H1 (cell line): ENCODE measurements around the gene IFNL2. TPM values are rescaled to one million over a fixed set of nuclear protein-coding genes. Genes with fewer than 3 reads are reported as not detected.

Experiments
- CTCF ChIA-PET: fragments of 300-600 bp; sonication (Branson Sonifier 250); formaldehyde crosslinking; loops from one replicate; lab custom pipeline; 2021; ENCODE audit not compliant: partially characterized antibody; lab: Charles Lee
- POLR2A ChIA-PET: fragments of 300-600 bp; sonication (Branson Sonifier 250); formaldehyde crosslinking; loops from one replicate; lab custom pipeline; 2021; ENCODE audit warnings: inconsistent platforms; ENCODE audit not compliant: partially characterized antibody; lab: Charles Lee
- DNase-seq, 2 experiments: peaks; one replicate each; pipeline versions ENCODE4 v3.0.0 to v3.0.0-alpha.2; 2010 to 2022; ENCODE audit warnings: low spot score in 2 of 2, low read depth in 1 of 2, mixed read lengths in 1 of 2
- FAIRE-seq: peaks from 2 replicates; lab custom pipeline; 2011; peaks lifted over from hg19 to GRCh38; lab: Jason Lieb, UNC
- H2AFZ ChIP-seq: 2 replicates; pipeline ENCODE4 v1.8.1; 2012; ENCODE audit warnings: low read length, inconsistent platforms
- H2AK5ac ChIP-seq: 2 replicates; pipeline ENCODE4 v1.6.1; 2013; ENCODE audit warnings: low read depth, low read length
- H2BK120ac ChIP-seq: replicated peaks from 2 replicates; pipeline ENCODE3; 2013; ENCODE audit warnings: low read depth, low read length, inconsistent platforms
- H2BK12ac ChIP-seq: 2 replicates; pipeline ENCODE4 v1.6.1; 2013; ENCODE audit warnings: low read depth, low read length
- H2BK15ac ChIP-seq: 2 replicates; pipeline ENCODE4 v1.6.1; 2013; ENCODE audit warnings: low read length
- H2BK20ac ChIP-seq: 2 replicates; pipeline ENCODE4 v1.6.1; 2013; ENCODE audit warnings: low read length
- H2BK5ac ChIP-seq: 2 replicates; pipeline ENCODE4 v1.6.1; 2013; ENCODE audit warnings: low read depth, low read length
- H3K14ac ChIP-seq: 2 replicates; pipeline ENCODE4 v1.6.1; 2013; ENCODE audit warnings: inconsistent platforms; ENCODE audit not compliant: insufficient read length
- H3K18ac ChIP-seq: 2 replicates; pipeline ENCODE4 v1.6.1; 2013; ENCODE audit warnings: low read length; ENCODE audit errors: extremely low read depth
- H3K23ac ChIP-seq: 2 replicates; pipeline ENCODE4 v1.6.1; 2013; ENCODE audit warnings: inconsistent platforms; ENCODE audit not compliant: insufficient read length
- H3K23me2 ChIP-seq: 2 replicates; pipeline ENCODE4 v1.6.1; 2013; ENCODE audit warnings: low read depth, low read length
- H3K27ac ChIP-seq: 2 replicates; pipeline ENCODE4 v1.6.1; 2011; ENCODE audit warnings: low read depth, low read length, inconsistent platforms
- H3K27me3 ChIP-seq, 4 experiments: replicated peaks in 1 of 4; 1 replicate in 1 of 4; 2 replicates in 3 of 4; pipeline versions ENCODE4 v1.6.1 to v1.8.1; 2011 to 2013; ENCODE audit warnings: low read length in 3 of 4, mild to moderate bottlenecking in 3 of 4, inconsistent platforms in 2 of 4, mixed read lengths in 2 of 4, moderate library complexity in 1 of 4; ENCODE audit not compliant: control insufficient read depth in 3 of 4, insufficient read depth in 3 of 4; ENCODE audit errors: extremely low read depth in 1 of 4
- H3K36me3 ChIP-seq, 4 experiments: 2 replicates each; pipeline versions ENCODE4 v1.6.1 to v1.8.1; 2011 to 2013; ENCODE audit warnings: mild to moderate bottlenecking in 4 of 4, low read length in 3 of 4, moderate library complexity in 2 of 4, control low read depth in 1 of 4, inconsistent platforms in 1 of 4; ENCODE audit not compliant: insufficient read depth in 4 of 4, control insufficient read depth in 2 of 4
- H3K4ac ChIP-seq: replicated peaks from 2 replicates; pipeline ENCODE3; 2013; ENCODE audit warnings: low read length, low read depth, mixed read lengths, inconsistent platforms; ENCODE audit not compliant: insufficient read length
- H3K4me1 ChIP-seq, 4 experiments: replicated peaks in 1 of 4; 1 replicate in 1 of 4; 2 replicates in 3 of 4; pipeline versions ENCODE4 v1.6.1 to v1.8.1; 2011 to 2013; ENCODE audit warnings: low read length in 3 of 4, inconsistent platforms in 2 of 4, mixed read lengths in 1 of 4; ENCODE audit not compliant: insufficient read depth in 4 of 4, control insufficient read depth in 3 of 4
- H3K4me2 ChIP-seq, 2 experiments: 2 replicates each; pipeline versions ENCODE4 v1.6.1 to v1.8.1; 2011 to 2013; ENCODE audit warnings: low read depth in 2 of 2, low read length in 2 of 2, control low read depth in 1 of 2, inconsistent platforms in 1 of 2, mild to moderate bottlenecking in 1 of 2; ENCODE audit not compliant: insufficient read depth in 1 of 2
- H3K4me3 ChIP-seq, 4 experiments: fragments of 200-600, 300-600 bp in 1 of 4; sonication (generic), shearing (Covaris generic), sonication (Bioruptor Twin) in 1 of 4; 2 replicates each; pipeline versions ENCODE4 v1.5.1 to v1.8.1; 2011 to 2016; ENCODE audit warnings: low read length in 4 of 4, low read depth in 3 of 4, control low read depth in 2 of 4, inconsistent platforms in 2 of 4, mild to moderate bottlenecking in 2 of 4, mixed read lengths in 1 of 4, moderate library complexity in 1 of 4; ENCODE audit not compliant: insufficient read depth in 2 of 4; ENCODE audit errors: extremely low read depth in 1 of 4
- H3K56ac ChIP-seq: replicated peaks from 2 replicates; pipeline ENCODE3; 2013; ENCODE audit warnings: low read depth, mild to moderate bottlenecking, mixed read lengths, low read length, inconsistent platforms; ENCODE audit not compliant: insufficient read length
- H3K79me1 ChIP-seq: 2 replicates; pipeline ENCODE4 v1.6.1; 2013; ENCODE audit warnings: low read depth, low read length, control low read depth
- H3K79me2 ChIP-seq, 2 experiments: 2 replicates each; pipeline versions ENCODE4 v1.6.1 to v1.8.1; 2012 to 2013; ENCODE audit warnings: low read length in 2 of 2, mild to moderate bottlenecking in 2 of 2, inconsistent platforms in 1 of 2; ENCODE audit not compliant: insufficient read depth in 2 of 2, control insufficient read depth in 1 of 2
- H3K9ac ChIP-seq, 4 experiments: replicated peaks in 1 of 4; 1 replicate in 1 of 4; 2 replicates in 3 of 4; pipeline versions ENCODE4 v1.6.1 to v1.8.1; 2011 to 2013; ENCODE audit warnings: low read depth in 3 of 4, low read length in 3 of 4, control low read depth in 2 of 4, mild to moderate bottlenecking in 2 of 4, moderate library complexity in 2 of 4, inconsistent platforms in 1 of 4; ENCODE audit errors: extremely low read depth in 1 of 4
- H3K9me3 ChIP-seq, 2 experiments: 2 replicates each; pipeline versions ENCODE4 v1.6.1 to v1.8.1; 2012 to 2013; ENCODE audit warnings: mild to moderate bottlenecking in 2 of 2, moderate library complexity in 2 of 2, control low read depth in 1 of 2, inconsistent platforms in 1 of 2, low read depth in 1 of 2, low read length in 1 of 2, mixed read lengths in 1 of 2; ENCODE audit not compliant: insufficient read depth in 2 of 2
- H4K20me1 ChIP-seq, 2 experiments: replicated peaks in 1 of 2; 2 replicates each; pipeline versions ENCODE3 to v1.8.1; 2011 to 2013; ENCODE audit warnings: inconsistent platforms in 2 of 2, low read length in 2 of 2, mild to moderate bottlenecking in 1 of 2; ENCODE audit not compliant: insufficient read depth in 2 of 2, control insufficient read depth in 1 of 2
- H4K5ac ChIP-seq: 2 replicates; pipeline ENCODE4 v1.6.1; 2013; ENCODE audit warnings: low read length, low read depth, mixed read lengths, inconsistent platforms; ENCODE audit not compliant: insufficient read length
- H4K8ac ChIP-seq: 2 replicates; pipeline ENCODE4 v1.8.0; 2013; ENCODE audit warnings: mild to moderate bottlenecking, moderate library complexity, low read length, inconsistent platforms; ENCODE audit not compliant: insufficient read depth; ENCODE audit errors: extremely low read depth
- H4K91ac ChIP-seq: replicated peaks from 2 replicates; pipeline ENCODE3; 2013; ENCODE audit warnings: low read length, mixed read lengths, inconsistent platforms; ENCODE audit not compliant: insufficient read length
- BACH1 ChIP-seq: IDR thresholded peaks from 2 replicates; pipeline ENCODE4 v1.6.1; 2012; ENCODE audit warnings: low read length, improper control_type of control experiment
- BRCA1 ChIP-seq: IDR thresholded peaks from 2 replicates; pipeline ENCODE4 v1.6.1; 2012; ENCODE audit warnings: low read depth, low read length, improper control_type of control experiment
- CHD2 ChIP-seq: IDR thresholded peaks from 2 replicates; pipeline ENCODE4 v1.6.1; 2012; ENCODE audit warnings: low read length, improper control_type of control experiment
- GABPA ChIP-seq: IDR thresholded peaks from 2 replicates; pipeline ENCODE4 v1.6.1; 2011; ENCODE audit warnings: mild to moderate bottlenecking, low read length, moderate library complexity, borderline replicate concordance; ENCODE audit not compliant: insufficient read depth
- HDAC2 ChIP-seq, 2 experiments: fragments of 300-600 bp in 1 of 2; sonication (generic) in 1 of 2; IDR thresholded peaks; 2 replicates each; pipeline ENCODE4 v1.6.1; 2011 to 2012; ENCODE audit warnings: low read depth in 2 of 2, low read length in 2 of 2, mild to moderate bottlenecking in 2 of 2, moderate library complexity in 2 of 2, borderline replicate concordance in 1 of 2, inconsistent platforms in 1 of 2
- JUN ChIP-seq: IDR thresholded peaks from 2 replicates; pipeline ENCODE4 v1.6.1; 2011; ENCODE audit warnings: low read depth, mild to moderate bottlenecking, improper control_type of control experiment, low read length
- MAFK ChIP-seq: IDR thresholded peaks from 2 replicates; pipeline ENCODE4 v1.6.1; 2012; ENCODE audit warnings: low read depth, mild to moderate bottlenecking, improper control_type of control experiment, low read length
- POU5F1 ChIP-seq: IDR thresholded peaks from 2 replicates; pipeline ENCODE4 v1.6.1; 2011; ENCODE audit warnings: low read depth, mild to moderate bottlenecking, low read length, moderate library complexity
- RNF2 ChIP-seq: fragments of 200-900, 300-1000 bp; sonication (generic); IDR thresholded peaks from 2 replicates; pipeline ENCODE4 v1.7.1; 2016; ENCODE audit warnings: borderline replicate concordance, low read depth, mild to moderate bottlenecking, antibody characterized with exemption, low read length; ENCODE audit not compliant: poor library complexity, severe bottlenecking; ENCODE audit errors: missing control alignments
- RXRA ChIP-seq: IDR thresholded peaks from 2 replicates; pipeline ENCODE4 v1.6.1; 2011; ENCODE audit warnings: low read depth, mild to moderate bottlenecking, low read length, moderate library complexity; ENCODE audit not compliant: insufficient read depth
- SAP30 ChIP-seq: fragments of 300-600 bp; sonication (generic); IDR thresholded peaks from 2 replicates; pipeline ENCODE4 v1.7.1; 2012; ENCODE audit warnings: low read length, moderate library complexity, mild to moderate bottlenecking, inconsistent platforms; ENCODE audit not compliant: insufficient read depth, insufficient replicate concordance
- SP1 ChIP-seq: IDR thresholded peaks from 2 replicates; pipeline ENCODE4 v1.6.1; 2011; ENCODE audit warnings: low read depth, low read length
- WGBS, 2 experiments: shearing (Covaris generic) in 1 of 2; methylation state at CpG; one replicate each; pipeline versions ENCODE4 v1.1.6 to v1.1.7; 2013 to 2015; ENCODE audit warnings: low lambda C conversion rate in 2 of 2, mixed read lengths in 2 of 2, inconsistent platforms in 1 of 2, low coverage in 1 of 2, missing lambda C conversion rate in 1 of 2; ENCODE audit not compliant: insufficient replicate concordance in 2 of 2, insufficient coverage in 1 of 2, insufficient read length in 1 of 2; ENCODE audit errors: extremely low coverage in 1 of 2, missing lambda C conversion rate in 1 of 2; 5-methylcytosine and 5-hydroxymethylcytosine counted together
- polyA plus RNA-seq, 7 experiments: library from polyadenylated mRNA; depleted of rRNA in 3 of 7; stranded (reverse) in 5 of 7; unstranded in 2 of 7; fragments of >200 nt in 5 of 7; fragments of 200-250 nt in 2 of 7; gene quantifications; 1 replicate in 5 of 7; 2 replicates in 1 of 7; 4 replicates in 1 of 7; pipeline versions ENCODE4 v1.2.1 to v1.2.3, GENCODE V29; 2011 to 2013; ENCODE audit warnings: missing spikeins in 2 of 7, mixed read lengths in 2 of 7
- total RNA-seq: library from RNA; stranded (reverse); fragmentation: NEBNext Ultra II Directional; extraction: Animal tissue kit (Norgen Biotek cat#: 25700); gene quantifications from 2 replicates; pipeline ENCODE4 v1.2.1, GENCODE V29; 2021

Gene IFNL2
- total and polyA plus RNA-seq, 2 of the 8 experiments (the other 6 are each of a cell fraction or from before 2014, with no cell fraction given) = not detected

DNA sequence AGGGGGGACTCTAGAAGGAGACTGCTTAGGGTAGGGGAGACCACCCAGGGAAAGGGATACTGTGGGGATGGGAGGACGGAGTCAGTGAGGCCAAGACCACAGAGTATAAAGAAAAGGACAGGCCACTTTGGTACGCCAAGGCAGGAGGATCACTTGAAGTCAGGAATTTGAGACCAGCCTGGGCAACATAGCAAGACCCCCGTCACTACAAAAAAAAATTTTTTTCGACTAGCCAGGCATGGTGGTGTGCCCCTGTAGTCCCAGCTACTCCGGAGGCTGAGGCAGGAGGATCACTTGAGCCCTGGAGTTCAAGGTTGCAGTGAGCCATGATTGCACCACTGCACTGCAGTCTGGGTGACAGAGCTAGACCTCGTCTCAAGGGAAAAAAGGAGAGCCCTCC, 30.0 kb upstream of the IFNL2 start:
- Histone ChIP-seq H3K4me3 (no peak overlapping the region), H3K79me1 (no peaks in the 10 kb centered on the region), H3K9me3 (no peaks in the 10 kb centered on the region), H3K9ac (no peak overlapping the region), H2AFZ (no peak overlapping the region), H2BK5ac (no peak overlapping the region), H2BK120ac (no peak overlapping the region), H2BK12ac (no peak overlapping the region), H3K4me1 (no peaks in the 10 kb centered on the region), H4K5ac (no peak overlapping the region), H4K8ac (no peak overlapping the region), H3K4ac (no peak overlapping the region), H4K91ac (no peak overlapping the region), H3K23me2 (peaks cover 2% of the 10 kb centered on the region; the same call in 1 of the 2 replicates), H4K20me1 (peaks cover 0 to 1% of the 10 kb centered on the region in 2 experiments), H2AK5ac (no peak overlapping the region), H3K14ac (no peak overlapping the region), H2BK15ac (no peak overlapping the region), H3K56ac (no peak overlapping the region), H3K79me2 (no peaks in the 10 kb centered on the region), H3K27me3 (peaks cover 0 to 4% (median 1%) of the 10 kb centered on the region in 4 experiments; a peak in 2 of 7 replicates), H2BK20ac (no peak overlapping the region), H3K36me3 (no peaks in the 10 kb centered on the region), H3K23ac (no peak overlapping the region), H3K4me2 (no peak overlapping the region), H3K18ac (no peak overlapping the region), H3K27ac (no peak overlapping the region)
- POLR2A ChIA-PET = interaction anchor here (0.6 kb wide), 1 partner anchor 182 kb away, joined by 3 read pairs; no protein-coding TSS in a partner anchor
- 75% methylated on average over 6 of the region's 6 CpGs; no CpG with 5 or more reads in 1 of the 2 experiments for WGBS, 2 experiments
- CTCF ChIA-PET = interaction anchor here (0.7 to 2.1 kb wide), 3 partner anchors 26 to 127 kb away, joined by 3 to 10 read pairs (median 4); no protein-coding TSS in a partner anchor
- FAIRE-seq = no peak
- no peak for DNase-seq
- TF ChIP-seq RNF2 (no peak), SP1 (no peak), BACH1 (no peak), GABPA (no peak), POU5F1 (no peak), MAFK (no peak), JUN (no peak), BRCA1 (no peak), HDAC2 (IDR thresholded peaks at IDR 0.05; ENCODE audit: borderline replicate concordance in 1 of 2, low read depth in 2 of 2, low read length in 2 of 2) (no peak), RXRA (no peak), CHD2 (no peak), SAP30 (no peak)
